RWPE1 (cell line): ENCODE data around the gene SETD3.

Experiments
- CTCF ChIA-PET: fragments of 350-600 bp; sonication (Branson Sonifier 250); formaldehyde crosslinking; extraction: SDS; loops from one replicate; lab custom pipeline; 2021; lab: Yijun Ruan, JAX
- POLR2A ChIA-PET: fragments of 400-600 bp; formaldehyde crosslinking; extraction: SDS; loops from one replicate; lab custom pipeline; 2020; ENCODE audit warnings: antibody characterized with exemption; ENCODE audit not compliant: low non-redundant PET; lab: Yijun Ruan, JAX
- DNase-seq: peaks from one replicate; pipeline ENCODE4 v3.0.0; 2012; ENCODE audit warnings: low spot score
- H3K27ac ChIP-seq: fragments of 450-650 bp; 2 replicates; pipeline ENCODE4 v1.5.1; 2017
- CTCF ChIP-seq: fragments of 450-650 bp; conservative IDR thresholded peaks from 2 replicates; pipeline ENCODE4 v1.5.1; 2017; ENCODE audit warnings: low read depth, mild to moderate bottlenecking

The SETD3 gene

GRCh38 chr14:99517643-99518381 lies 37.2 kb upstream of the SETD3 start:
- H3K27ac ChIP-seq: peak overlapping the region; percentile 21
- ChIA-PET CTCF (interaction anchor here (0.6 to 1.8 kb wide), 8 partner anchors 21 to 399 kb away, joined by 3 to 5 read pairs (median 3); no protein-coding TSS in a partner anchor), POLR2A (no interaction called here)
- no peak for TF ChIP-seq CTCF
- no peak for DNase-seq

- POLR2A ChIA-PET: no interaction called here
- TF ChIP-seq CTCF: no peak
- no peak for DNase-seq
- H3K27ac ChIP-seq: peak overlapping the region; percentile 21; the same call in 1 of the 2 replicates
- CTCF ChIA-PET: interaction anchor here (0.8 to 1.8 kb wide), 4 partner anchors 22 to 166 kb away, joined by 3 to 5 read pairs (median 3); no protein-coding TSS in a partner anchor
Observed at GRCh38 chr14:99516871-99517642, 36.4 kb upstream of the SETD3 start.

GRCh38 chr14:99516156-99516870 lies 35.7 kb upstream of the SETD3 start:
- H3K27ac ChIP-seq: peak overlapping the region; percentile 2; the same call in 1 of the 2 replicates
- ChIA-PET POLR2A (no interaction called here), CTCF (interaction anchor here (0.6 kb wide), 1 partner anchor 128 kb away, joined by 4 read pairs; no protein-coding TSS in a partner anchor)
- TF ChIP-seq CTCF: no peak
- no peak for DNase-seq

GRCh38 chr14:99515301-99516155 lies 34.9 kb upstream of the SETD3 start:
- DNase-seq: no peak
- TF ChIP-seq CTCF: no peak
- POLR2A ChIA-PET: interaction anchor here (0.5 kb wide), 1 partner anchor 443 kb away, joined by 3 read pairs; no protein-coding TSS in a partner anchor
- H3K27ac ChIP-seq: peak overlapping the region; percentile 2; the same call in 1 of the 2 replicates
- CTCF ChIA-PET: interaction anchor here (0.6 kb wide), 1 partner anchor 129 kb away, joined by 4 read pairs; no protein-coding TSS in a partner anchor

GRCh38 chr14:99514552-99515300 lies 34.1 kb upstream of the SETD3 start:
- ChIA-PET POLR2A (no interaction called here), CTCF (interaction anchor here (0.7 kb wide), 1 partner anchor 201 kb away, joined by 3 read pairs; no protein-coding TSS in a partner anchor)
- DNase-seq: no peak
- peak overlapping the region; percentile 45 for H3K27ac ChIP-seq
- TF ChIP-seq CTCF: no peak
